SK-N-SH (cell line): ENCODE results near the gene CCDC15. TPM values are rescaled to one million over a fixed set of nuclear protein-coding genes. Genes with fewer than 3 reads are reported as not detected.

Experiments
- CTCF ChIA-PET: fragments of 300-600, 350-600 bp; formaldehyde crosslinking; extraction: SDS; loops from one replicate; lab custom pipeline; 2021; lab: Yijun Ruan, JAX
- POLR2A ChIA-PET: fragments of 350-600 bp; sonication (Branson Sonifier 250); formaldehyde crosslinking; extraction: SDS; loops from one replicate; lab custom pipeline; 2020; ENCODE audit warnings: antibody characterized with exemption, inconsistent platforms; lab: Yijun Ruan, JAX
- DNase-seq: peaks from one replicate; pipeline ENCODE4 v3.0.0; 2012
- H2AFZ ChIP-seq: fragments of 200-600 bp; sonication (generic); 2 replicates; pipeline ENCODE4 v1.8.1; 2016; ENCODE audit warnings: antibody characterized with exemption, mild to moderate bottlenecking, low read depth
- H3F3A ChIP-seq: fragments of 200-600 bp; sonication (generic); replicated peaks from 2 replicates; pipeline ENCODE3; 2016; ENCODE audit warnings: antibody characterized with exemption, mild to moderate bottlenecking; ENCODE audit not compliant: insufficient read depth
- H3K27ac ChIP-seq, 2 experiments: fragments of 200-500 bp in 1 of 2; fragments of 200-600 bp in 1 of 2; sonication (Bioruptor generic) in 1 of 2; sonication (generic), shearing (Covaris generic) in 1 of 2; 2 replicates each; pipeline versions ENCODE4 v1.5.1 to v1.6.1; 2014 to 2016; ENCODE audit warnings: low read depth in 2 of 2, inconsistent platforms in 1 of 2, low read length in 1 of 2, mild to moderate bottlenecking in 1 of 2, mixed read lengths in 1 of 2
- H3K27me3 ChIP-seq: fragments of 200-600 bp; sonication (generic), shearing (Covaris generic); 2 replicates; pipeline ENCODE4 v1.6.1; 2016; ENCODE audit warnings: mixed run types; ENCODE audit not compliant: insufficient read depth
- H3K36me3 ChIP-seq, 2 experiments: fragments of 200-500 bp in 1 of 2; fragments of 200-600 bp in 1 of 2; sonication (Bioruptor generic) in 1 of 2; sonication (generic) in 1 of 2; replicated peaks in 1 of 2; 2 replicates each; pipeline versions ENCODE3 to v1.5.1; 2014 to 2016; ENCODE audit warnings: low read length in 1 of 2, mild to moderate bottlenecking in 1 of 2; ENCODE audit not compliant: insufficient read depth in 2 of 2, control insufficient read depth in 1 of 2
- H3K4me1 ChIP-seq, 2 experiments: fragments of 200-500 bp in 1 of 2; fragments of 200-600 bp in 1 of 2; sonication (Bioruptor generic) in 1 of 2; sonication (generic), shearing (Covaris generic) in 1 of 2; 2 replicates each; pipeline versions ENCODE4 v1.5.1 to v1.6.1; 2014 to 2016; ENCODE audit warnings: low read depth in 1 of 2, low read length in 1 of 2, mixed run types in 1 of 2; ENCODE audit not compliant: insufficient read depth in 2 of 2, control insufficient read depth in 1 of 2
- H3K4me2 ChIP-seq: fragments of 200-600 bp; sonication (generic), shearing (Covaris generic); 2 replicates; pipeline ENCODE4 v1.6.1; 2017; ENCODE audit warnings: mixed run types
- H3K4me3 ChIP-seq, 2 experiments: fragments of 200-500 bp in 1 of 2; fragments of 200-600 bp in 1 of 2; sonication (Bioruptor generic) in 1 of 2; sonication (generic), shearing (Covaris generic) in 1 of 2; 2 replicates each; pipeline versions ENCODE4 v1.5.1 to v1.8.1; 2014 to 2016; ENCODE audit warnings: low read depth in 2 of 2, inconsistent platforms in 1 of 2, low read length in 1 of 2, mild to moderate bottlenecking in 1 of 2, mixed read lengths in 1 of 2, moderate library complexity in 1 of 2
- H3K79me2 ChIP-seq: fragments of 200-600 bp; sonication (generic); 2 replicates; pipeline ENCODE4 v1.8.1; 2017; ENCODE audit warnings: mild to moderate bottlenecking; ENCODE audit not compliant: insufficient read depth
- H3K9ac ChIP-seq: fragments of 200-600 bp; sonication (generic); 2 replicates; pipeline ENCODE4 v1.6.1; 2017; ENCODE audit warnings: mixed run types
- H3K9me2 ChIP-seq: fragments of 200-600 bp; sonication (generic); 2 replicates; pipeline ENCODE4 v1.6.1; 2017; ENCODE audit warnings: mixed run types
- H3K9me3 ChIP-seq: fragments of 200-600 bp; sonication (generic); 2 replicates; pipeline ENCODE4 v1.6.1; 2017; ENCODE audit warnings: mixed run types, mild to moderate bottlenecking, moderate library complexity
- H4K20me1 ChIP-seq: fragments of 200-600 bp; sonication (generic); 2 replicates; pipeline ENCODE4 v1.6.1; 2017; ENCODE audit warnings: mild to moderate bottlenecking, mixed run types; ENCODE audit not compliant: insufficient read depth
- ELF1 ChIP-seq: IDR thresholded peaks from 2 replicates; pipeline ENCODE4 v1.4.0; 2012
- EZH2phosphoT487 ChIP-seq: fragments of 200-600 bp; sonication (generic); IDR thresholded peaks from 2 replicates; pipeline ENCODE4 v1.6.1; 2017; ENCODE audit warnings: low read depth, mixed run types, mild to moderate bottlenecking, antibody characterized with exemption, moderate library complexity, borderline replicate concordance
- FOSL2 ChIP-seq: IDR thresholded peaks from 2 replicates; pipeline ENCODE4 v1.4.0; 2012; ENCODE audit warnings: low read depth, mild to moderate bottlenecking, moderate library complexity, borderline replicate concordance
- FOXM1 ChIP-seq: IDR thresholded peaks from 2 replicates; pipeline ENCODE4 v1.4.0; 2012; ENCODE audit warnings: low read depth, mild to moderate bottlenecking
- JUND ChIP-seq: IDR thresholded peaks from 2 replicates; pipeline ENCODE4 v1.4.0; 2012
- MAX ChIP-seq: IDR thresholded peaks from 2 replicates; pipeline ENCODE4 v1.4.0; 2012; ENCODE audit warnings: low read depth
- MXI1 ChIP-seq: IDR thresholded peaks from 2 replicates; pipeline ENCODE4 v1.6.1; 2012; ENCODE audit warnings: mild to moderate bottlenecking, low read depth, low read length, improper control_type of control experiment
- POLR2AphosphoS5 ChIP-seq: IDR thresholded peaks from 2 replicates; pipeline ENCODE4 v1.6.1; 2012; ENCODE audit warnings: low read depth, low read length
- RXRA ChIP-seq: IDR thresholded peaks from 2 replicates; pipeline ENCODE4 v1.4.0; 2012; ENCODE audit warnings: low read depth, mild to moderate bottlenecking, borderline replicate concordance
- TCF12 ChIP-seq: IDR thresholded peaks from 2 replicates; pipeline ENCODE4 v1.4.0; 2012
- WGBS: methylation state at CpG from one replicate; pipeline ENCODE4 v1.1.6; 2017; ENCODE audit warnings: low lambda C conversion rate; 5-methylcytosine and 5-hydroxymethylcytosine counted together
- polyA plus RNA-seq, 3 experiments: library from polyadenylated mRNA; depleted of rRNA; stranded (reverse); fragments of >200 nt; gene quantifications; 2 replicates each; pipeline ENCODE4 v1.2.3, GENCODE V29; 2012
- TF ChIP-seq, protein P1 (sequence below): fragments of 150-350 bp; IDR thresholded peaks from 2 replicates; pipeline ENCODE4 v1.6.1; 2016; ENCODE audit warnings: mild to moderate bottlenecking, low read depth, low read length
- TF ChIP-seq, protein P2 (sequence below): IDR thresholded peaks from 2 replicates; pipeline ENCODE4 v1.6.1; 2012; ENCODE audit warnings: mild to moderate bottlenecking, low read depth, low read length, moderate library complexity
- TF ChIP-seq, protein P3 (sequence below): fragments of 150-350 bp; IDR thresholded peaks from 2 replicates; pipeline ENCODE4 v1.6.1; 2017; ENCODE audit warnings: antibody characterized with exemption, low read length, low read depth, borderline replicate concordance
- TF ChIP-seq, protein P4 (sequence below): IDR thresholded peaks from 2 replicates; pipeline ENCODE4; 2012

Gene CCDC15
- polyA plus RNA-seq, 1 of the 3 experiments (the other 2 are of a cell fraction), result 0.69 TPM

- Histone ChIP-seq H3F3A (no peaks in the 10 kb centered on the region), H3K27me3 (no peaks in the 10 kb centered on the region), H3K9me2 (no peaks in the 10 kb centered on the region), H4K20me1 (no peaks in the 10 kb centered on the region), H3K9me3 (no peaks in the 10 kb centered on the region), H3K9ac (no peak overlapping the region), H3K36me3 (no peaks in the 10 kb centered on the region), H3K79me2 (no peaks in the 10 kb centered on the region), H3K4me1 (no peaks in the 10 kb centered on the region; a peak in 1 of 4 replicates), H3K4me3 (no peak overlapping the region), H3K27ac (no peak overlapping the region), H2AFZ (no peak overlapping the region), H3K4me2 (no peak overlapping the region)
- DNase-seq, result peak; percentile 14
- POLR2A ChIA-PET, result no interaction called here
- 60% methylated on average over 4 of the region's 5 CpGs for WGBS
- CTCF ChIA-PET, result interaction anchor here (1.0 to 3.5 kb wide), 5 partner anchors 20 to 357 kb away, joined by 3 to 14 read pairs (median 8); no protein-coding TSS in a partner anchor
- TF ChIP-seq, protein P1, sequence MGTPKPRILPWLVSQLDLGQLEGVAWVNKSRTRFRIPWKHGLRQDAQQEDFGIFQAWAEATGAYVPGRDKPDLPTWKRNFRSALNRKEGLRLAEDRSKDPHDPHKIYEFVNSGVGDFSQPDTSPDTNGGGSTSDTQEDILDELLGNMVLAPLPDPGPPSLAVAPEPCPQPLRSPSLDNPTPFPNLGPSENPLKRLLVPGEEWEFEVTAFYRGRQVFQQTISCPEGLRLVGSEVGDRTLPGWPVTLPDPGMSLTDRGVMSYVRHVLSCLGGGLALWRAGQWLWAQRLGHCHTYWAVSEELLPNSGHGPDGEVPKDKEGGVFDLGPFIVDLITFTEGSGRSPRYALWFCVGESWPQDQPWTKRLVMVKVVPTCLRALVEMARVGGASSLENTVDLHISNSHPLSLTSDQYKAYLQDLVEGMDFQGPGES, result no peak
- TF ChIP-seq, protein P2, sequence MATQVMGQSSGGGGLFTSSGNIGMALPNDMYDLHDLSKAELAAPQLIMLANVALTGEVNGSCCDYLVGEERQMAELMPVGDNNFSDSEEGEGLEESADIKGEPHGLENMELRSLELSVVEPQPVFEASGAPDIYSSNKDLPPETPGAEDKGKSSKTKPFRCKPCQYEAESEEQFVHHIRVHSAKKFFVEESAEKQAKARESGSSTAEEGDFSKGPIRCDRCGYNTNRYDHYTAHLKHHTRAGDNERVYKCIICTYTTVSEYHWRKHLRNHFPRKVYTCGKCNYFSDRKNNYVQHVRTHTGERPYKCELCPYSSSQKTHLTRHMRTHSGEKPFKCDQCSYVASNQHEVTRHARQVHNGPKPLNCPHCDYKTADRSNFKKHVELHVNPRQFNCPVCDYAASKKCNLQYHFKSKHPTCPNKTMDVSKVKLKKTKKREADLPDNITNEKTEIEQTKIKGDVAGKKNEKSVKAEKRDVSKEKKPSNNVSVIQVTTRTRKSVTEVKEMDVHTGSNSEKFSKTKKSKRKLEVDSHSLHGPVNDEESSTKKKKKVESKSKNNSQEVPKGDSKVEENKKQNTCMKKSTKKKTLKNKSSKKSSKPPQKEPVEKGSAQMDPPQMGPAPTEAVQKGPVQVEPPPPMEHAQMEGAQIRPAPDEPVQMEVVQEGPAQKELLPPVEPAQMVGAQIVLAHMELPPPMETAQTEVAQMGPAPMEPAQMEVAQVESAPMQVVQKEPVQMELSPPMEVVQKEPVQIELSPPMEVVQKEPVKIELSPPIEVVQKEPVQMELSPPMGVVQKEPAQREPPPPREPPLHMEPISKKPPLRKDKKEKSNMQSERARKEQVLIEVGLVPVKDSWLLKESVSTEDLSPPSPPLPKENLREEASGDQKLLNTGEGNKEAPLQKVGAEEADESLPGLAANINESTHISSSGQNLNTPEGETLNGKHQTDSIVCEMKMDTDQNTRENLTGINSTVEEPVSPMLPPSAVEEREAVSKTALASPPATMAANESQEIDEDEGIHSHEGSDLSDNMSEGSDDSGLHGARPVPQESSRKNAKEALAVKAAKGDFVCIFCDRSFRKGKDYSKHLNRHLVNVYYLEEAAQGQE, result no peak
- no peak for TF ChIP-seq EZH2phosphoT487
- TF ChIP-seq POLR2AphosphoS5, result no peak
- no peak for TF ChIP-seq MXI1
- TF ChIP-seq ELF1, result no peak
- TF ChIP-seq JUND, result no peak
These were observed 117.4 kb downstream of the CCDC15 start for GRCh38 chr11:125071435-125071834.

GRCh38 chr11:125071846-125072217 lies 117.8 kb downstream of the CCDC15 start:
- WGBS, result 72% methylated on average over 4 of the region's 6 CpGs
- CTCF ChIA-PET, result interaction anchor here (1.0 to 3.5 kb wide), 3 partner anchors 11 to 274 kb away, joined by 3 to 14 read pairs (median 4); no protein-coding TSS in a partner anchor

More at GRCh38 chr11:125071846-125072217, 117.8 kb downstream of the CCDC15 start:
- H3F3A ChIP-seq, result no peaks in the 10 kb centered on the region
- H2AFZ ChIP-seq, result no peak overlapping the region
- H3K27ac ChIP-seq, result no peak overlapping the region
- no peaks in the 10 kb centered on the region for H3K27me3 ChIP-seq
- H3K79me2 ChIP-seq, result no peaks in the 10 kb centered on the region
- POLR2A ChIA-PET, result no interaction called here
- DNase-seq, result peak; percentile 31
- no peaks in the 10 kb centered on the region for H3K9me3 ChIP-seq
- no peak overlapping the region for H3K4me2 ChIP-seq
- H4K20me1 ChIP-seq, result no peaks in the 10 kb centered on the region
- H3K4me3 ChIP-seq, result no peak overlapping the region
- H3K36me3 ChIP-seq, result no peaks in the 10 kb centered on the region
- no peaks in the 10 kb centered on the region for H3K9me2 ChIP-seq
- no peak overlapping the region for H3K9ac ChIP-seq
- TF ChIP-seq FOXM1 (no peak), RXRA (no peak), FOSL2 (no peak), MAX (no peak), EZH2phosphoT487 (no peak), TCF12 (no peak)
- TF ChIP-seq, protein P3, sequence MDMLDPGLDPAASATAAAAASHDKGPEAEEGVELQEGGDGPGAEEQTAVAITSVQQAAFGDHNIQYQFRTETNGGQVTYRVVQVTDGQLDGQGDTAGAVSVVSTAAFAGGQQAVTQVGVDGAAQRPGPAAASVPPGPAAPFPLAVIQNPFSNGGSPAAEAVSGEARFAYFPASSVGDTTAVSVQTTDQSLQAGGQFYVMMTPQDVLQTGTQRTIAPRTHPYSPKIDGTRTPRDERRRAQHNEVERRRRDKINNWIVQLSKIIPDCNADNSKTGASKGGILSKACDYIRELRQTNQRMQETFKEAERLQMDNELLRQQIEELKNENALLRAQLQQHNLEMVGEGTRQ, result no peak
- TF ChIP-seq, protein P4, sequence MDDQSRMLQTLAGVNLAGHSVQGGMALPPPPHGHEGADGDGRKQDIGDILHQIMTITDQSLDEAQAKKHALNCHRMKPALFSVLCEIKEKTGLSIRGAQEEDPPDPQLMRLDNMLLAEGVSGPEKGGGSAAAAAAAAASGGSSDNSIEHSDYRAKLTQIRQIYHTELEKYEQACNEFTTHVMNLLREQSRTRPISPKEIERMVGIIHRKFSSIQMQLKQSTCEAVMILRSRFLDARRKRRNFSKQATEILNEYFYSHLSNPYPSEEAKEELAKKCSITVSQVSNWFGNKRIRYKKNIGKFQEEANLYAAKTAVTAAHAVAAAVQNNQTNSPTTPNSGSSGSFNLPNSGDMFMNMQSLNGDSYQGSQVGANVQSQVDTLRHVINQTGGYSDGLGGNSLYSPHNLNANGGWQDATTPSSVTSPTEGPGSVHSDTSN, result no peak
- H3K4me1 ChIP-seq, result no peaks in the 10 kb centered on the region; a peak in 1 of 4 replicates
